Duodenal mucosa (tissue), 2 donors: ENCODE measurements around the gene SCN8A.
"Not testable (repeated sequence)": the region's sequence is repeated elsewhere in the genome, so short reads cannot be mapped to it uniquely, and the experiment has no call there.

Experiments
- H3K27ac ChIP-seq: one replicate; pipeline ENCODE4 v1.7.0; 2013; ENCODE audit warnings: low read depth, low read length
- H3K27me3 ChIP-seq, 2 donors: one replicate each; pipeline ENCODE4 v1.7.0; 2013; ENCODE audit warnings: low read length in 2 of 2, control low read depth in 1 of 2; ENCODE audit not compliant: insufficient read depth in 2 of 2, control insufficient read depth in 1 of 2
- H3K36me3 ChIP-seq, 2 donors: one replicate each; pipeline ENCODE4 v1.7.0; 2013; ENCODE audit warnings: low read length in 2 of 2, control low read depth in 1 of 2; ENCODE audit not compliant: insufficient read depth in 2 of 2, control insufficient read depth in 1 of 2
- H3K4me1 ChIP-seq, 2 donors: one replicate each; pipeline ENCODE4 v1.7.0; 2013; ENCODE audit warnings: low read length in 2 of 2, control low read depth in 1 of 2; ENCODE audit not compliant: insufficient read depth in 2 of 2, control insufficient read depth in 1 of 2
- H3K4me3 ChIP-seq, 2 donors: one replicate each; pipeline ENCODE4 v1.7.0; 2013; ENCODE audit warnings: low read length in 2 of 2, low read depth in 1 of 2
- H3K9ac ChIP-seq, 2 donors: one replicate each; pipeline ENCODE4 v1.7.0; 2013; ENCODE audit warnings: low read length in 2 of 2, low read depth in 1 of 2
- H3K9me3 ChIP-seq, 2 donors: one replicate each; pipeline ENCODE4 v1.7.0; 2013; ENCODE audit warnings: low read length in 2 of 2, control low read depth in 1 of 2; ENCODE audit not compliant: control insufficient read depth in 1 of 2

Gene SCN8A

DNA sequence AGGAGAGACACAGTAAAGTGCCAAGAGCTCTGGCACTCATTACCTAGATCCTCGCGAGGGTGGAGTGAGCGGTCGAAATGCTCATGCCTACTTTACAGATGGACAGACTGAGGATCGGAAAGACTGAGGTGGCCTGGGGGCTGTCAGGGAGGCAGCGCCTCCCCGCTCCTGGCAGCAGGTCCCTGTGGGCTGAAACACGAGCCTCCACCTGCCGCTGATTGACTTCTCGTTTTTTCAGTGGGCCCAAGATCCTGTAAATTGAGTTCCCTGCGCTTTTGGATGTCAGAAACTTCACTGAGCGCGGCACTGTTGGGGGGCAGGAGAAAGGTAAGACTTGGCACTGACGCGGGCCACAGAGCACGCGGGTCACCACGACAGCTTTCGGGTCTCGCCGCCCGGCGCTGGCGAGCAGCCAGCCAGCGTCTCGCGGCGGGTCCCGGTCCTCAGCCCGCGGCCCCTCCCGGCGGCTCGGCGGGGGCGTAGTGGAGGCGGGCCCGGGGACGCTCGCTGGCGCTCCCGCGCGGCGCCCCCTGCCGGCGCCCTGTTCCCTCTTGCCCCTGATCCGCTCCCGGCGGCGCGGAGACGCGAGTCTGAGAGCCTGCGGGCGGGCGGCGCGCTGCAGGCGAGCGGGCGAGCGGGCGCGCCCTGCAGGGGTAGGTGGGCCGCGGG is 552 bp upstream of the SCN8A start:
- H3K4me1 ChIP-seq = peaks cover 0 to 9% of the 10 kb centered on the region in 2 donors
- peak overlapping the region; percentile 55 to 59 for H3K4me3 ChIP-seq
- H3K27me3 ChIP-seq = peaks cover 37% of the 10 kb centered on the region in 2 donors
- H3K9me3 ChIP-seq = no peaks in the 10 kb centered on the region
- no peak overlapping the region for H3K27ac ChIP-seq
- H3K9ac ChIP-seq = no peak overlapping the region
- H3K36me3 ChIP-seq = no peaks in the 10 kb centered on the region

DNA sequence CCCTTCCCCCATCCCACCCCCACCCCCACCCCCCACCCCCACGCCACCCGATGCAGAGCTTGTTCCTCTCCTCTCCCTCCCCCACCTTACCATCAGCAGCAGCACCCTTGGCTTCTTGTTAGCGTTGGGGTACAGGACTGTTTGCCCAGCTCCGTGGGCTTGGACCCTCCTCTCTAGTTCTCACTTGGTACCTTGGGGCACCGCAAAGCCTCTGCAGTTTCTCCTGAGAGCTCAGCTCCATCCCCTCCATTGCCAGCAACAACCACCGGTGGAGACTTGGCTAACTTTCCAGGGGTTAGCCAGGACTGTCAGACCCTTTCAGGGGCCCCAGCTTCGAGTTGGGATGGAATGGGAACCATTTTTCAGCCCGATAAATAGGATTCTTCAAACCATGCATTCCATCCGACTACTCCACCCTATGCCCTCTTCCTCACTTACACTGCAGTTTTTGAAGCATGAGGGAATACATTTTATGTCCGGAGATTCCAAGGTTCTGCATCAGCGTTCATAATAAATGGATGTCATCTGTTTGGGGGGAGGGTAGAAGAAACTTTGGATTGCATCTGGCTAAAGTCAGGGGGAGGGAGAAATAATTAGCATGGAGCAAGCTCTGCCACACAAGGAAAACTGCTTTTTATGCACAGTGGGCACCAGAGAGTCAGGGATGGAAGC is 1.1 kb downstream of the SCN8A start:
- no peak overlapping the region for H3K9ac ChIP-seq
- no peak overlapping the region for H3K27ac ChIP-seq
- H3K4me1 ChIP-seq = peaks cover 0 to 9% of the 10 kb centered on the region in 2 donors
- H3K27me3 ChIP-seq = peaks cover 37 to 40% of the 10 kb centered on the region in 2 donors
- H3K9me3 ChIP-seq = no peaks in the 10 kb centered on the region
- H3K4me3 ChIP-seq = no peak overlapping the region
- no peaks in the 10 kb centered on the region for H3K36me3 ChIP-seq

DNA sequence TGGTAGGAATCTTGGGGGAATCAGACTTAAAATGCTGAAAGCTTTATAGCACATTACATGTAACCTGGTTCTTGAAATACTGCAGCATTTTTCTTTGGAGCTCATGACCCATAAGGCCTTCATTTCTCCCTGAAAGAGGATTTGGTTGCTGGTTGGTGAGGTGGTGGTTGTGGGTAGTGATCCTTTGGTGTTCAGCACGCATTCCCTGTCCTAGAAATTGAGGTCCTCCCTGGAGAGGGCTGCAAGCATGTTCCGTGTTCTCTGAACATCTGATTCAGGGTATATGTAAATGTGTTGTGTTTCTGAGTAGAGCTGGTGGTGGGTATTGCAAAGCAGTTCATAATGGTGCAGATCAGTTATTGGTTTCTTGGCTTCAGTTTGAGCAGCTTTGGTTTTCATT is 2.0 kb downstream of the SCN8A start:
- H3K4me3 ChIP-seq = no peak overlapping the region
- H3K9me3 ChIP-seq = no peaks in the 10 kb centered on the region
- peaks cover 40 to 41% of the 10 kb centered on the region in 2 donors for H3K27me3 ChIP-seq
- H3K4me1 ChIP-seq = peaks cover 0 to 9% of the 10 kb centered on the region in 2 donors
- no peak overlapping the region for H3K27ac ChIP-seq
- H3K36me3 ChIP-seq = no peaks in the 10 kb centered on the region
- no peak overlapping the region for H3K9ac ChIP-seq

DNA sequence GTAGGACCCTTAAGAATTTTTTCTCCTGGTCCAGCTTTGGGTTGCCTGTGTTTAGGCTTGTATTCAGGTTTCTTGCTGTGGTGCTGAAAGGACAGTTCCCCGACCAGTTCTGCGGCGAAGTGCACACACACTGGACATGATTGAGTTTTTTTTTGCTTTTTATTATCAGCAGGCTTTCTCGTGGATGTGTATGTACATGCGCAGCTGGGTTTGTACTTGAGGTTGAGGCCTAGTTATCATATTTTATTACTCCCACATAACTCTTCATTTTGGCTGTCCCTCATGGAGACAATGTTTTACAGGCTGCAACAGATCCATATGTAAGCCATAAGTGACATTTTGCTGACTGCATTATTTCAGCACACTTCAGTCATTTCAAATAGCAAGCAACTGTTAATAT is 2.5 kb downstream of the SCN8A start:
- H3K27ac ChIP-seq = no peak overlapping the region

DNA sequence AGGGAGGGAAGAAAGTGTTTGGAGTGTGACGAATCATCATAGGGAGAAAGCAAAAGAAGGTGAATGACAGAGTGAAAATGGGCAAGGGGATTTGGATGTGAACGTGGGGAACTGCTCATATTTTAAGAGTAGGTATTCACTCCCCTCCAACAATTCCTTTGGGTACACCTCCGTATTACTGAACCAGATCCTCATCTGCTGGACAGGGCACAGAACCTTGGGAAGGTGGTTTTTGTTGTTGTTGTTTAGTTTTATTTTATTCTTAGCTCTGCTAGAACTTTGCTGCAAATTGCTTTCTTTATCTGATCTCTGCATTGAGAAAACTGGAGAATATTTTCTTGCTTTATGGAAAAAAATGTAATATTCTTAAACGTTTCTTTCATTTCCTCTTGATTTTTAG is 7.1 kb downstream of the SCN8A start:
- Histone ChIP-seq H3K9me3 (no peaks in the 10 kb centered on the region), H3K27me3 (peaks cover 9 to 14% of the 10 kb centered on the region in 2 donors), H3K4me1 (no peaks in the 10 kb centered on the region), H3K4me3 (no peak overlapping the region), H3K27ac (no peak overlapping the region), H3K9ac (no peak overlapping the region), H3K36me3 (no peaks in the 10 kb centered on the region)

More for the DNA sequence above, 2.5 kb downstream of the SCN8A start:
- Histone ChIP-seq H3K27me3 (peaks cover 40 to 43% of the 10 kb centered on the region in 2 donors), H3K4me3 (no peak overlapping the region), H3K9ac (no peak overlapping the region), H3K36me3 (no peaks in the 10 kb centered on the region), H3K9me3 (no peaks in the 10 kb centered on the region), H3K4me1 (peaks cover 0 to 9% of the 10 kb centered on the region in 2 donors)

DNA sequence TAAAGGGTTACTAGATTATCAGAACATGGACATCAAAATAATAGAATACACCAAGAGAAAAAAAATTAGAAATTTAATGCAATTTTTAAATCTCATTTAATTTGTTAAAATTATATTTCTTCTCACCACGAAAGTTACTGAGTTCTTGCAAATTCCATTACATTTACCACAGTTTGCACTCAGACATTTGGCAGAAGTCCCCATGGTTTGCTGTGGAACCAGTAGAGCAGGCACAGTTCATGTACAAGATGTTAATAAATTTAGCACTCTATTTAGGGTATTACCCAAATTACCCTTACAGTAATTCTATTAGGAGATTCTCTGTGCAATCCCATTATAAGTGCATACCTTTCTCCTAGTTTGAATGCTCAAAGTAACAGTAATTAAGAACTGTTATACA is 9.7 kb downstream of the SCN8A start:
- no peaks in the 10 kb centered on the region for H3K4me1 ChIP-seq
- H3K27ac ChIP-seq = no peak overlapping the region
- H3K9me3 ChIP-seq = no peaks in the 10 kb centered on the region
- H3K36me3 ChIP-seq = no peaks in the 10 kb centered on the region
- H3K9ac ChIP-seq = no peak overlapping the region
- H3K4me3 ChIP-seq = no peak overlapping the region
- peaks cover 3 to 6% of the 10 kb centered on the region in 2 donors for H3K27me3 ChIP-seq

DNA sequence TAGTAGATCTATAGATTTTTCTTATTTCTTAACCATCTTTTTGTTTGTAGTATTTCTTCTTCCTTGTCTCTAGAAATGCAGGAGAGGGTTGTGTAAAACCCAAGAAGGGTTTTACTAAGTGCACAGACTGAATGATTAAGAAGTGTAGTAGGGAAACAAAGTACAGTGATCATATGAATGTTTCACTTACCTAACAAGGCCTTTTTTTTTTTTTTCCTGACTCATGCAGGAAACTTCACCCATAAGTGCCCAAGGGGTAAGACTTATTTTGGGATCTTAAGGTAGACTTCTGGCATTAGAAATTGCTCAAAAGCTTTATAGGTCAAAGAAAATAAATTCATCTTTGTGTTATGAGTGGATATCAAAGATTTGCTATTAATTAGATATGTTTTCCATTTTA is 10.2 kb downstream of the SCN8A start:
- Histone ChIP-seq H3K4me3 (no peak overlapping the region), H3K27me3 (peaks cover 3 to 6% of the 10 kb centered on the region in 2 donors), H3K9ac (no peak overlapping the region), H3K27ac (no peak overlapping the region), H3K4me1 (no peaks in the 10 kb centered on the region), H3K9me3 (no peaks in the 10 kb centered on the region), H3K36me3 (no peaks in the 10 kb centered on the region)

DNA sequence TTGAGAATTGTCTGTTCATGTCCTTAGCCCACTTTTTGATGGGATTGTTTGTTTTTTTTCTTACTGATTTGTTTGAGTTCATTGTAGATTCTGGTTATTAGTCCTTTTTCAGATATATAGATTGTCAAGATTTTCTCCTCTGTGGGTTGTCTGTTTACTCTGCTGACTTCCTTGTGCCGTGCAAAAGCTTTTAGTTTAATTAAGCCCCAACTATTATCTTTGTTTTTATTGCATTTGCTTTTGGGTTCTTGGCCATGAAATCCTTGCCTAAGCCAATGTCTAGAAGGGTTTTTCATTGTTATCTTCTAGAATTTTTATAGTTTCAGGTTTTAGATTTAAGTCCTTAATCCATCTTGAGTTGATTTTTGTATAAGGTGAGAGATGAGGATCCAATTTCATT is 14.9 kb downstream of the SCN8A start:
- H3K9me3 ChIP-seq, H3K4me1 ChIP-seq, H3K4me3 ChIP-seq, H3K27ac ChIP-seq, H3K9ac ChIP-seq, H3K27me3 ChIP-seq, H3K36me3 ChIP-seq: not testable (repeated sequence)

DNA sequence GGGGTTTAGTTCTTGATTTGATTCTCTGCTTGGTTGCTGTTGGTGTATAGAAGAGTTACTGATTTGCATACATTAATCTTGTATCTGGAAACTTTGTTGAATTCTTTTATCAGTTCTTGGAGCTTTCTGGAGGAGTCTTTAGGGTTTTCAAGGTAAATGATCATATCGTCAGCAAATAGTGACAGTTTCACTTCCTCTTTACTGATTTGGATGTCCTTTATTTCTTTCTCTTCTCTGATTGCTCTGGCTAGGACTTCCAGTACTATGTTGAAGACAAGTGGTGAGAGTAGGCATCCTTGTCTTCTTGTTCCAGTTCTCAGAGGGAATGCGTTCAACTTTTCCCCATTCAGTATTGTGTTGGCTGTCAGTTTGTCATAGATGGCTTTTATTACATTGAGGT is 16.2 kb downstream of the SCN8A start:
- not testable (repeated sequence) for H3K9me3 ChIP-seq, H3K4me3 ChIP-seq, H3K9ac ChIP-seq, H3K27ac ChIP-seq, H3K4me1 ChIP-seq, H3K36me3 ChIP-seq, H3K27me3 ChIP-seq

DNA sequence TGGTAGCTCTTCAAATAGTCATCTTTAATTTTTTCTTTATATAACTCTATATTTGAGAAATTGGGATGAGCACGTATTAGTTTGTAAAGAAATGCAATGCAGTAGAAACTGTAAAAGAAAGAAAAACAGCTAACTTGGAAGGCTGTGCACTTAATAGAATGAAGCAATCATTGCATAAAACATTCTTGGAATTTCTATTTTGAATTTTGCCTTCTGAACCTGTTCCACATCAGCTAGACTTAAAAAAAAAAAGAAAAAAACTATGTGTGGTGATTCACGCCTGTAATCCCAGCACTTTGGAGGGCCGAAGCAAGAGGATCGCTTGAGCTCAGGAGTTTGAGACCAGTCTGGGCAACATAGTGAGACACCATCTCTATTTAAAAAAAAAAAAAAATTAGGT is 29.4 kb downstream of the SCN8A start:
- Histone ChIP-seq H3K9me3 (no peaks in the 10 kb centered on the region), H3K4me1 (peaks cover 4 to 6% of the 10 kb centered on the region in 2 donors), H3K36me3 (no peaks in the 10 kb centered on the region), H3K27me3 (no peaks in the 10 kb centered on the region), H3K9ac (no peak overlapping the region), H3K27ac (no peak overlapping the region), H3K4me3 (no peak overlapping the region)
